GM20000 (cell line): Measurements from ENCODE around the gene NPLOC4.
"Not testable (repeated sequence)": the region's sequence is repeated elsewhere in the genome, so short reads cannot be mapped to it uniquely, and the experiment has no call there.

Source experiments
- DNase-seq: peaks from one replicate; pipeline ENCODE4 v3.0.0; 2012; ENCODE audit warnings: low spot score
- TF ChIP-seq, protein P1 (sequence below): IDR thresholded peaks from 2 replicates; pipeline ENCODE4 v1.5.1; 2012; ENCODE audit warnings: mild to moderate bottlenecking, control low read depth; ENCODE audit errors: extremely low read depth, missing control alignments

NPLOC4 gene

DNA sequence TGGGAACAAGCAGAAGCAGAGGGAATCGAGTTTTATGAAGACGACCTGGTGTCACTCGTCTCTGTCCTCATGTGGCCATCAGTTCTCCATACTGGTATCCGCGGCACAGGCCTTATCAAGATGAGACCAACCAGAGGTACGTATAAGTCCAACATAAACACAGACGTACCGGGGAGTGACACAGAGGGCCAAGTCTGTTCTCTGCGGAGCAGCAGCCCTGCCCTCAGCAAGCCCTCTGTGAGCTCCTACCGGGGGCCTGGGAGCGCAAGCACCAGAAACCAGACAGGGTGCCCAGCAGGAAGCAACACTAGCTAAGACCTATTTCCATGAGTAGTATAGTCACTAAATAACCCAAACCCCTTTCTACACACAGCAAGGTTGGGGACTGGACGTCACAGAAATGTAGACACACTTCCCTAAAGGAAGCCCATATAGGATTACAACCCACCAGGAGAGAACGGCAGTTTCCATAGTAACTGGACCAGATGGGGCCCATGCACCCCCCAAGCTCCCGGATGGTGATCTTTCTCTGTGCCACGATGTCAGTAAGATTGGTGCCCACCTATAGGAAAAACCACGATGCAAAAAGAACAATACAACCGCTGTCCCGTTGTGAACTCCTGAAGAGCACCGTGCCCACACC, 45.8 kb upstream of the NPLOC4 start:
- DNase-seq, result no peak
- TF ChIP-seq, protein P1, sequence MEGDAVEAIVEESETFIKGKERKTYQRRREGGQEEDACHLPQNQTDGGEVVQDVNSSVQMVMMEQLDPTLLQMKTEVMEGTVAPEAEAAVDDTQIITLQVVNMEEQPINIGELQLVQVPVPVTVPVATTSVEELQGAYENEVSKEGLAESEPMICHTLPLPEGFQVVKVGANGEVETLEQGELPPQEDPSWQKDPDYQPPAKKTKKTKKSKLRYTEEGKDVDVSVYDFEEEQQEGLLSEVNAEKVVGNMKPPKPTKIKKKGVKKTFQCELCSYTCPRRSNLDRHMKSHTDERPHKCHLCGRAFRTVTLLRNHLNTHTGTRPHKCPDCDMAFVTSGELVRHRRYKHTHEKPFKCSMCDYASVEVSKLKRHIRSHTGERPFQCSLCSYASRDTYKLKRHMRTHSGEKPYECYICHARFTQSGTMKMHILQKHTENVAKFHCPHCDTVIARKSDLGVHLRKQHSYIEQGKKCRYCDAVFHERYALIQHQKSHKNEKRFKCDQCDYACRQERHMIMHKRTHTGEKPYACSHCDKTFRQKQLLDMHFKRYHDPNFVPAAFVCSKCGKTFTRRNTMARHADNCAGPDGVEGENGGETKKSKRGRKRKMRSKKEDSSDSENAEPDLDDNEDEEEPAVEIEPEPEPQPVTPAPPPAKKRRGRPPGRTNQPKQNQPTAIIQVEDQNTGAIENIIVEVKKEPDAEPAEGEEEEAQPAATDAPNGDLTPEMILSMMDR, result no peak

GRCh38 chr17:81681672-81682071, 44.8 kb upstream of the NPLOC4 start:
- TF ChIP-seq, protein P1, result no peak
- DNase-seq, result no peak

GRCh38 chr17:81680150-81680549, 43.2 kb upstream of the NPLOC4 start:
- TF ChIP-seq, protein P1, result no peak
- DNase-seq, result no peak

DNA sequence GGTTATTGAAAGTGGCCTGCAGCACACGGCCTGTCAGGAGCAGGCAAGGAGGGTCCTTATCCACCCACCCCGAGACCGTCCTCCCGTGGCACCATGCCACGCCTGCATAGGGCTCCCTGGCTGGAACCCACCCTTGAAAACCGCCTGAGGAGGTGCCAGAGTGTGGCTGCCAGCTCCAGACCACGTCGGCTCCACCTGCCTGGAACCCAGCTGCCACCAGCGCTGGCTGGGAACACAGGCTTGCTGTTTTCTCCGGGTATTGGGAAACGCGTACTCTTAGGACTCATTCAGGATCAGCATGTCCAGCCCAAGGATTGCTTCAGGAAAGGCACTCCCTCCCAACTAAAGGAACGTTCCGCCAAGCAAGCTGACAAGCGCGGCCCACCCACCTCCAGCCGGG, 40.0 kb upstream of the NPLOC4 start:
- no peak for DNase-seq
- TF ChIP-seq, protein P1, result no peak

GRCh38 chr17:81675515-81676221, 38.8 kb upstream of the NPLOC4 start:
- not testable (repeated sequence) for DNase-seq
- TF ChIP-seq, protein P1, result peak; percentile 27

DNA sequence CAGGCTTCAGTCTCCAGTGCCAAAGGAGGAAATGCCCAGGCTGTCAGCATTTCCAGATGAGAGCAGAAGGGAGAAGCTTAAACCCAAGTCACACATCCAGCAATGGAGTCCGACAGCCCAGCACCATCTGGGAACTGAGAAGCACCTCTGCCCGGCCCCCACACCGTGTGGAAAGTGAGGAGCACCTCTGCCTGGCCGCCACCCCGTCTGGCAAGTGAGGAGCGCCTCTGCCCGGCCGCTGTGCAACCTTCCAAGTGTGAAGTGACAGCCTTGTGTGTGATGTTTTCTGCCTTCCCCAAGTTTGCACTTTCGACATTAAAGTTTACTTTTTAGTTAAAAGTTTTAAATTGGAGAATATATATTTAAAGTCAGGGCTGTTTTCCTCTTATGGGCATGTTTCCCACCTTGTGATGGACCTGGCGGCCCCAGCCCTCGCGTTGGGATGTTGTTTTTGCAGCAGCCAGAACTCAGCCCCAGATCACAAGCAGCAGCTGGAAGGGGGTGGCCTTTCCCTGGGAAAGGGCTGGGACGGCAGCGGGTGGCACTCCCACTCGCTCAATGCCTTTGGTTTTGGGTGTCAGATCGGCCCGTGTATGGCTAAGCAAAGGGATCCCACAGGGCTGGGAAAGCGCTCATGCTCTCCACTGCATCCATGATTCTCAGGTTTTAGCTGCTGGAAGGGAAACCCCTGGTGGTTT, 36.8 kb upstream of the NPLOC4 start:
- TF ChIP-seq, protein P1, result no peak
- DNase-seq, result no peak

DNA sequence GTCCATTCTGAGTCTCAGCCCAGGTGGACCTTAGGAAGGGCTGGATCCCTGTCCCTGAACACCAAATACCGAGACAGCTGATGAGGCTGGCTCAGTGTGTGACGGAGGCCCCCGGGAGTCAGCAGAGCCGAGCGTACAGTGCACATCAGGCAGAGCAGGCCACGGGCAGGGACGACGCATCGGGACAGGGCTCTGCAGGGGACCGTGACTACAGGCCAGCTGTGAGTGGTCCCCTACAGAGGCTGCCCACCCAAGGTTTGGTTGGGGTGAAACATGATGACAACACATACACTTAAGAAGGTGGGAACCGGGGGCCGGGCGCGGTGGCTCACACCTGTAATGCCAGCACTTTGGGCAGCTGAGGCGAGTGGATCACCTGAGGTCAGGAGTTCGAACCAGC, 36.0 kb upstream of the NPLOC4 start:
- TF ChIP-seq, protein P1, result no peak
- no peak for DNase-seq
